Measurements from ENCODE around the gene CPNE9.

DNA sequence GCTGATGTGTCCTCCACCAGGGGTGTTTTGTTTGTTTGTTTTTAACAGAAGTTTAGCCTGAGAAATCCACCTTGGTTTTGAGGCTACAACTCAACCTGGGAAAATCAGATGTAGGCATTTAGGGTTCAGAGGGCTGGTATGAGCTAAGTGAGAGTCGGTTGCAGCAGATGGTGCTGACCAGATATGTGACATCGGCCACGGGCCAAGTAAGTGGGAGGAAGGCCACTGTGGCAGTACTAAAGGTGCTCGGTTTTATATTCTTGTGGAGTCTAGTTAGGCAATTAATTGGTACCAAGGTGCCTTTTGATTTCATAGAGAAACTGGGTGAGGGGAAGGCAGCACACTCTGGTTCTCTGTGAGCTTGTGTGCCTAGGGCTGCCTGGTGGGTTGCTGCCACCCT is 43.8 kb upstream of the CPNE9 start:
- TF ChIP-seq CTCF (IDR thresholded peaks at IDR 0.05; ENCODE audit: insufficient read depth, low read length, poor library complexity, severe bottlenecking) (no peak), EZH2phosphoT487 (conservative IDR thresholded peaks at IDR 0.05; ENCODE audit: low read length) (no peak)

All from SU-DHL-6 (cell line).